Glutamatergic neuron (in vitro differentiated cells): ENCODE data around the gene METTL25B. TPM values are rescaled to one million over a fixed set of nuclear protein-coding genes. Genes with fewer than 3 reads are reported as not detected.

Experiments
- DNase-seq: peaks from one replicate; pipeline ENCODE4 v3.0.0; 2022
- H3K27ac Mint-ChIP-seq: one replicate; pipeline ENCODE4 v1.8.0; 2020; ENCODE audit warnings: mild to moderate bottlenecking, mixed read lengths, inconsistent platforms; ENCODE audit not compliant: unreplicated experiment
- H3K27me3 Mint-ChIP-seq: one replicate; pipeline ENCODE4 v1.8.0; 2020; ENCODE audit warnings: mild to moderate bottlenecking, moderate library complexity, mixed read lengths, inconsistent platforms; ENCODE audit not compliant: unreplicated experiment
- H3K36me3 Mint-ChIP-seq: one replicate; pipeline ENCODE4 v1.8.0; 2020; ENCODE audit warnings: mild to moderate bottlenecking, mixed read lengths, inconsistent platforms; ENCODE audit not compliant: unreplicated experiment
- H3K4me1 Mint-ChIP-seq: one replicate; pipeline ENCODE4 v1.8.0; 2020; ENCODE audit warnings: mild to moderate bottlenecking, low read depth, mixed read lengths, inconsistent platforms; ENCODE audit not compliant: unreplicated experiment
- H3K4me3 Mint-ChIP-seq: one replicate; pipeline ENCODE4 v1.8.0; 2020; ENCODE audit warnings: mild to moderate bottlenecking, mixed read lengths, inconsistent platforms; ENCODE audit not compliant: unreplicated experiment
- H3K9me3 Mint-ChIP-seq: one replicate; pipeline ENCODE4 v1.8.0; 2020; ENCODE audit warnings: mild to moderate bottlenecking, moderate library complexity, mixed read lengths, inconsistent platforms; ENCODE audit not compliant: unreplicated experiment
- CTCF ChIP-seq: fragments of 200-600 bp; sonication (generic); IDR thresholded peaks from one replicate; pipeline ENCODE4 v1.5.0; 2021; ENCODE audit not compliant: partially characterized antibody, unreplicated experiment
- total RNA-seq: library from RNA; stranded (reverse); fragmentation: NEBNext Ultra II Directional; extraction: Animal tissue kit (Norgen Biotek cat#: 25700); gene quantifications from one replicate; pipeline ENCODE4 v1.2.1, GENCODE V29; 2021; ENCODE audit not compliant: unreplicated experiment

Gene METTL25B
- total RNA-seq, 1 donor from 2014 or later, result 27.1 TPM

GRCh38 chr1:156726549-156727226, 1.6 kb upstream of the METTL25B start:
- peak; percentile 34 for TF ChIP-seq CTCF
- H3K4me1 Mint-ChIP-seq, result peaks cover 11% of the 10 kb centered on the region
- H3K27me3 Mint-ChIP-seq, result peaks cover 12% of the 10 kb centered on the region
- H3K9me3 Mint-ChIP-seq, result peaks cover 10% of the 10 kb centered on the region
- no peak overlapping the region for H3K4me3 Mint-ChIP-seq
- H3K36me3 Mint-ChIP-seq, result no peaks in the 10 kb centered on the region
- peak; percentile 52 for DNase-seq
- no peak overlapping the region for H3K27ac Mint-ChIP-seq

GRCh38 chr1:156727492-156727891, 777 bp upstream of the METTL25B start:
- Mint-ChIP-seq H3K36me3 (no peaks in the 10 kb centered on the region), H3K4me1 (peaks cover 11% of the 10 kb centered on the region), H3K4me3 (no peak overlapping the region), H3K27me3 (peaks cover 12% of the 10 kb centered on the region), H3K27ac (peak overlapping the region; percentile 94), H3K9me3 (peaks cover 10% of the 10 kb centered on the region)
- TF ChIP-seq CTCF, result no peak
- DNase-seq, result no peak

- no peak for TF ChIP-seq CTCF
- H3K27ac Mint-ChIP-seq, result peak within 1 kb of the TSS; percentile 94
- H3K4me3 Mint-ChIP-seq, result no peak within 1 kb of the TSS
- peak; percentile 93 for DNase-seq
- peaks cover 10% of the 10 kb centered on the region for H3K9me3 Mint-ChIP-seq
- H3K36me3 Mint-ChIP-seq, result no peaks in the 10 kb centered on the region
- peaks cover 11% of the 10 kb centered on the region for H3K4me1 Mint-ChIP-seq
- H3K27me3 Mint-ChIP-seq, result peaks cover 12% of the 10 kb centered on the region
Measured at GRCh38 chr1:156728599-156729462, 562 bp downstream of the METTL25B start, which contains the start of gene ISG20L2. TSS of gene ISG20L2 (minus strand) at chr1:156728766. CDS start at chr1:156727652, 1,114 bp downstream.

- Mint-ChIP-seq H3K4me3 (no peak overlapping the region), H3K27me3 (peaks cover under 1% of the 10 kb centered on the region), H3K36me3 (no peaks in the 10 kb centered on the region), H3K4me1 (peaks cover 6% of the 10 kb centered on the region), H3K9me3 (peaks cover 5% of the 10 kb centered on the region), H3K27ac (no peak overlapping the region)
- no peak for DNase-seq
- no peak for TF ChIP-seq CTCF
Measured at GRCh38 chr1:156733989-156734584, 5.8 kb downstream of the METTL25B start.
